Esophagus mucosa (tissue), 1 donor: ENCODE measurements around the gene LRRN2. TPM values are rescaled to one million over a fixed set of nuclear protein-coding genes. Genes with fewer than 3 reads are reported as not detected.

Source experiments
- ATAC-seq: fragments of 200-7000 bp; cut with Tn5 transposase; one replicate; pipeline ENCODE4 v1.9.1; 2020
- total RNA-seq: library from RNA; stranded (reverse); gene quantifications from one replicate; pipeline ENCODE4 v1.2.4, GENCODE V29; 2023
- donor health status: DM: yes; HTN: yes; CAD: no.

Gene LRRN2
- total RNA-seq, 1 donor from 2014 or later = 0.72 TPM

GRCh38 chr1:204711947-204712701 is 26.6 kb upstream of the LRRN2 start:
- ATAC-seq = no peak

- ATAC-seq = no peak
Observed at GRCh38 chr1:204711103-204711946, 25.8 kb upstream of the LRRN2 start.

GRCh38 chr1:204709960-204710912 is 24.7 kb upstream of the LRRN2 start:
- no peak for ATAC-seq

GRCh38 chr1:204709021-204709420 is 23.5 kb upstream of the LRRN2 start:
- no peak for ATAC-seq

- no peak for ATAC-seq
Observed at GRCh38 chr1:204706838-204707509, 21.4 kb upstream of the LRRN2 start.

- ATAC-seq = no peak
Observed at GRCh38 chr1:204705888-204706837, 20.6 kb upstream of the LRRN2 start.

- no peak for ATAC-seq
Observed at GRCh38 chr1:204705493-204705811, 19.9 kb upstream of the LRRN2 start.

GRCh38 chr1:204704794-204705492 is 19.4 kb upstream of the LRRN2 start:
- ATAC-seq = no peak

- ATAC-seq = no peak
Observed at GRCh38 chr1:204703826-204704612, 18.5 kb upstream of the LRRN2 start.

GRCh38 chr1:204703268-204703664 is 17.7 kb upstream of the LRRN2 start:
- no peak for ATAC-seq

- ATAC-seq = no peak
Observed at GRCh38 chr1:204702552-204703267, 17.2 kb upstream of the LRRN2 start.

GRCh38 chr1:204701229-204701628 is 15.7 kb upstream of the LRRN2 start:
- ATAC-seq = no peak

GRCh38 chr1:204697893-204698292 is 12.4 kb upstream of the LRRN2 start:
- ATAC-seq = peak; percentile 88

GRCh38 chr1:204696606-204697005 is 11.1 kb upstream of the LRRN2 start:
- no peak for ATAC-seq

- no peak for ATAC-seq
Observed at GRCh38 chr1:204695692-204696091, 10.2 kb upstream of the LRRN2 start.

GRCh38 chr1:204694145-204694544 is 8.6 kb upstream of the LRRN2 start:
- no peak for ATAC-seq

GRCh38 chr1:204692841-204693356 is 7.4 kb upstream of the LRRN2 start:
- peak; percentile 80 for ATAC-seq

- no peak for ATAC-seq
Observed at GRCh38 chr1:204692325-204692840, 6.8 kb upstream of the LRRN2 start.
